CD4-positive, alpha-beta T cell treated with Interleukin-6 for 4 hours (primary cell): ENCODE results near the gene CARD10.
"Not testable (repeated sequence)": the region's sequence is repeated elsewhere in the genome, so short reads cannot be mapped to it uniquely, and the experiment has no call there.

Experiments used
- DNase-seq: peaks from one replicate; pipeline ENCODE4 v3.0.0-alpha.2; 2020; ENCODE audit warnings: mixed read lengths

The CARD10 gene

DNA sequence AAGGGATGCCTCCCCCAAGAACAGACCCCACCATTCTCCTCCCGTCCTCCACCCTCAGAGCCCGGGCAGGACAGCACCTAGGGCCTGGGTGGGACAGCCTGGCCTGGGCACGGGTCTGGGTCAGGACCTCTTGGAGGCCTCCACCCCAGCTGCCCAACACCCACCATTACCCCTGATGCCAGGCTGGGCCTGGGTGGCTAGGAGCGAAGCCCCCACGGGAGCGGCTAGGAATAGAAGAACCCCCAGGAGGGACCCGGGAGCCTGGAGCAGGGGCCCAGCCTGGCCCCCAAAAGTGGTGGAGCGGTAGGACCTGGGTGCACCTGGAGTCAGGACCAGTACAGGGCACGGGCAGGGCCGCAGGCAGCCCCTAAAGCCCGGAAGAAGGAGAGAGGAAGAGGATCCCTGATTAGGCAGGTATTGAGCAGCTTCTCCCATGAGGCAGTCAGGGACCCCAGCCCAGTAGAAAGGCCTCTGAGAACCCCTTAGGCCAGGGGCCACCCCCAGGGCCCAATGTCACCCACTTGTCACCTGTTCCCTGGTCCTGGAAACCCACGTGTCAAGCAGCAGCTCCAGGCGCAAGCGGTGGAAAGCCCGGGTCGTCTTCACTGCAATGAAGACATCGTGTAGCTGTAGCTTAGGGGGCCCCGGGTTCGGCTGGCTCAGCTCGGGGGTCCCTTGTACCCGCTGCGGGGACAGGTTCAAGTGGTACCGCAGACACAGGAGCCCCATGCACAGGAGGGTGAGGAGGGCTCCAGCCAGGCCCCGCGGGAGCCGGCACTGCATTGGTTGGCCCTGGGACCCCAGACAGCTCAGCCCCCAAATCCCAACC is 33.6 kb downstream of the CARD10 start:
- DNase-seq: peak; percentile 25

DNA sequence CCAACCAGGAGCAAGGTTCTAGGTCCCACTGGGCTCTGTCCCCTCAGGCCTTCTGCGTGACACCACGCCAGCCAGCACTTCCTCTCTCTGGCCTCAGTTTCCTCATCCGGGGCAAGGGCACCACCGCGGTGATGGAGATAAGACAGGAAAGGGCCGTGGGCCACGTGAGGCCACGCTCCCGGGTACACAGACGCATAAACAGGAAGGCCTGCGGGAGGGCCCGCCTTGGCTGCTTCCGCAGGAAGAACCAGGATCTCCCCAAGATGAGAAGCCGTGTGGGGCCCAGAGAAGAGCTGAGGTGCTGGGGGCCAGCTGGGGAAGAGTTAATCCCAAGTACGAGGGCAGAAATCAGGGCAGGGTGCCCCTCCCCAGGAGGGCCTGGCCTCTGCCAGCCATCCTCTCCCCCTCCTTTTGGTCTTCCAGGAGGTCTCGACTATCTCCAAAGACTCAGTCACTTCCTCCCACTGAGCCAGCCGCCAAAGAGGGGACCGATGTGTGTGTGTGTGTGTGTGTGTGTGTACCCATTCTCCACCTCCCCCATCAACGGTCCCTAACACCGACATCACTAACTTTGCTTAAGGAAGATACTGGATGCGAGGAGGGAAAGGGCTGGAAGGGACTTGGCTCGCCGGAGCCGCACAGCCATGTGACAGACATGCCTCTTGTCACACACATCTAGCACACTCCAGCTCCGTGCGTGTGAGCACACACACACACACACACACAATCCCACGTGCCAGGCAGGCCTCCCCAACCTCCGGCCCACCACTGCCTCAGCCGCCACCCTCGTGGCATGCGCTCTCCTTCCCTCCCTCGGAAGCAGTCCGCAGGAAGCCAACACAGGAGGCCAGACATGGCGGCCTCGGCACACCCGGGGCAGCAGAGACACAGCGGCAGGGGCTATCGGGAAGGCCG is 34.5 kb downstream of the CARD10 start:
- DNase-seq: peak; percentile 90

DNA sequence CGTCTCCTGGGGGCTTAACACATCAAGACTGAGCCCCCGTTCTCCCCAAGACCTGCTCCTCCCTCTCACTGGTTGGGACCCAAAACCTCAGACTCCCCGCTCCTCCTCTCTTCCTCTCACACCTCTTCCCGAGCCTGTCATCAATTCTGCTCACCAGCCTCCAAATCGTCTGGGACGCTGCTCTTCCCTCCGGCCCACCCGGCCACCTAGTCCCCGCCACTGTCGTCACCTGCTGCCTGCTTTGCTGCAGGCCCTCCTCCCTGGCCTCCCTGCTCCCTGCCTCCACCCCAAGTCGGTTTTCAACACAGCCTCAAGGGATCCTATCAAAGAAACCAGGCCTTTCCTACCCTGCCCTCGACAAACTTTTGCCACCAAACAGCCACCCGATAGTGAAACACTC is 36.2 kb downstream of the CARD10 start:
- no peak for DNase-seq

DNA sequence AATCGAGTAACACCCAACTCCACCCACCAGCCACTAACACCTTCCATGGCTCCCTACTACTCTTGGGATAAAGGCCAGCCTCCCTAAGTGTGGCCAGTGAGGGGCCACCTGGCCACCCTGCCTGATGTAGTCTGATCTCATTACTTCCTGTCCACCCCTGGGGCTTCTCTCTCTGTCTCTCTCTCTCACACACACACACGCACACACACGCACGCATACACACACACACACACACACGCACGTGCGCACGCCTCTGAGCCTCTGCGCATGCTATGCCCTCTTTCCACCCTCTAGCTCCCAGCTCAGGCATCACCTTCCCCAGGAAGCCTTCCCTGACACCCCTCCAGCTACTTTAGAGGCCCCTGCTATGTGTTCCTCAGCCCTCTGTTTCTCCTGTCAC is 37.0 kb downstream of the CARD10 start:
- DNase-seq: no peak

DNA sequence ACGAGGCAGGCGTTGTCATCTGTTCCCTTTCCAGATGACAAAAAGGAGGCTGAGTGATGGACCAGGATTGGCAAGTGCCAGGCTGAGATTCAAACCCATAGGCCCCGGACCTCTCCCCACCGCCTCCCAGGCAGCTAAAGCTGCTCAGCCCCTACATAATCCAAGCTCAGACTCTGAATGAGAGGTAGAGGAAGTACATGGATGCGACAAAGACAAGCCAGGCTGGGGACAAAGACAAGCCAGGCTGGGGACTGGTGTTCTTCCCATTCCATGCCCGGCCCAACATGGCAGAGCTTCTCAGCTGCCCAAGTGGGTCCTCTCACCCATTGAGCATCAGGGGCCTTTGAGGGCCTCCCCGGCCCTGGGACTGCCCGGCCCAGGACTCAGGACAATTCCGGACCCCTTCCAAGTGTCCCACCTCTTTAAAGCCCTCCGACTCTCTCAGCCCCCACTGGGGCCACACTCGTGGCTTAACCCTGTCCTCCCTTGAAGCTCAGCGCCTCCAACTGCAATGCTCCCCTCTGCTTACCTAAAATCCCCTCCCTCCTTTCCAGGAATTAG is 37.8 kb downstream of the CARD10 start:
- no peak for DNase-seq

DNA sequence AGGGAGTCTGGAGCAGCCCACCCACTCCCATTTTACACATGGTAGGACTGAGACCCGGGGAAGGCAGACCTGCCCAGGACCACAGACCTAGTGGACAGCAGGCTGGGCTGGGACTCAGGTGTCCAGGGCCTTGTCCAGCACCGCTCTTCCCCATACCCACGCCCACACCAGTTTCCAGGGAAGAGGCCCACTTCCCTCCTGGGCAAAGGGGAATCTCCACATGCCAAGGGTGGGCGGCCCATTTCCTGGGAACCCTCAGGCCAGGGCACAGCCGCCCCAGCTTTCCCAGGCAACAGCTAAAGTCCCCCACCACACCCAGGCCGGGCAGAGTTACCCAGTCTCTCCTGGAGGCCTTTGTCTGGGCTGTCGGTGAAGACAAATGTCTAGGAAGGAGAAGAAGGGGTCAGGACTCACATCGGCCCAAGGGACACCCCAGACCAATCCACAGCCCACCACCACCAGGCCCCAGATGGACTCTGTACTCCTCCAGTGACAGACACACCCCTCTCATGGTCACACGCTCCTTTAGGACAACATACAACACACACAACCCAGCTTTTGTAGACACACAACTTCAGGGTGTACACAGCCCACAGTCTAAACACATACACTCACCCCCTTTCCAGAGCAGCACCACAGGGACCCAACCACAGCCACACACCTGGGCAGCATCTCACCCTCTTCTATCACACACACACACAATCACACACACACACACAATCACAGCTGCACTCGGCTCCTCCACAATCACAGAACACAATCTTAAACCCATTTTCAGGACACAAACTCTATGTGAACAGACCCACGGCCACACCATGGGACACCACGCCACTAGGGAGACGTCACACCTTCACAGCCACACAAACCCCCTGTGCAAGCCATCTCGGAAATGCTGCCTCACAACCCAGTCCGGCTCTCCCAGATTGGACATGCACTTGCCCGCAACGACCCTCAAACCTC is 38.5 kb downstream of the CARD10 start:
- DNase-seq: no peak

DNA sequence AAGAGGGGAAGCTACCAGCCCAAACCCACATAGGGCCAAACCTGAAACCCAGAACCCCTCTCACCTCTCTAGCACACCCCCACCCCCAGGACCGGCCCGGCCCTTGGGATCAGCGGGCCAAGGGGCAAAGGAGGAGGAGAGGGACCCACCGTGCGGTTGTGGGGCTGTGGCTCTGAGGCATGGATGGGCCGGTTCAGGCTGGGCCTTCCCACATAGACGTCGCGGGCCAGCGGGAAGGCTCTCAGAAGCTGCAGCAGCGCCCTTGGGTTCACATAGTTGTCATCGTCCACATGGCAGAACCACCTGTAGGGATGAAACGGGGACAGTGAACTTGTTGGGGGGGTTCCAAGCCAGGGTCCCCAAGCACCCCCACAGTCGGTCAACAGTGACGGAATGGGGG is 40.0 kb downstream of the CARD10 start:
- DNase-seq: no peak

DNA sequence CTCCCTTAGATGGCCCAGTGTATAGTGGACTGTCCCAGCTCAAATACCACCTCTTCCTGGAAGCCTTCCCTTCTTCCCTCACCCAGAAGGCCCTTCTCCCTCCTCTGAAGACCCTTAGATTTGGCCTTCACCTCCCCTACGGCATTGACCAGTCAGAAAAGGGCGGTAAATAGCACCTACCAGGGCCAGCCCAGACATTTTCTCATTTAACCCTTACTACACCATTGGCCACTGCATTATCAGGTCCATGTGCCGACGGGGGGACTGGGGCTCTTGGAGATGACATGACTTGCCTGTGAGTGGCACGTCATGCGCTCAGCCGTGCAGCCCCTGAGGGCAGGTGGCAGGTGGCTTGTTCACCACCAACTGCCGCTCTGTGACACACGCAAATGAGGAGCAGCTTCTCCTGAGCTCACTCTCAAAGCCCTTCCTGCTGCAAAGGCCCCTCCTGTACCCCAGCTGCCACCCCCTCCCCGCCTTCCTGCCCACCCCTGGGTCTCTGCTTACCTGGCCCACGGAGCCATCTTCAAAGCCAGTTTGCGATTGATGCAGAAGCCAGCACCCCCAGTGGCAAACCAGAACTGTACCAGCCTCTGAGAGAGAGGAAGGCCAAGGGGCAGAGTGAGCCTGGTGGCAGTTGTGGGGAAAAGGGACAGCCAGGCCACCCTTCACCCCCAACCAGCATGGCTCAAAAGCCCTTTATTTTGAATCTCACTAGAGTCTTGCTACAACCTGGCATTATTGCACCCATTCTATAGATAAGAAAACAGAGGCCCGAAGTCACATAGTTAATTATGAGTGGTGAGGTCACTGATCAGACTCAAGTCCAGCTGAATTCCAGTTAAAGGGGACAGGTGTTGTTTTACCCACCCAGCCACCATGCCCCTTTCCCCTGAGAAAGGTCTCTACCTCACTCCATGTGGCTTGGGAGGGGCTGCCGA is 42.6 kb downstream of the CARD10 start:
- no peak for DNase-seq

DNA sequence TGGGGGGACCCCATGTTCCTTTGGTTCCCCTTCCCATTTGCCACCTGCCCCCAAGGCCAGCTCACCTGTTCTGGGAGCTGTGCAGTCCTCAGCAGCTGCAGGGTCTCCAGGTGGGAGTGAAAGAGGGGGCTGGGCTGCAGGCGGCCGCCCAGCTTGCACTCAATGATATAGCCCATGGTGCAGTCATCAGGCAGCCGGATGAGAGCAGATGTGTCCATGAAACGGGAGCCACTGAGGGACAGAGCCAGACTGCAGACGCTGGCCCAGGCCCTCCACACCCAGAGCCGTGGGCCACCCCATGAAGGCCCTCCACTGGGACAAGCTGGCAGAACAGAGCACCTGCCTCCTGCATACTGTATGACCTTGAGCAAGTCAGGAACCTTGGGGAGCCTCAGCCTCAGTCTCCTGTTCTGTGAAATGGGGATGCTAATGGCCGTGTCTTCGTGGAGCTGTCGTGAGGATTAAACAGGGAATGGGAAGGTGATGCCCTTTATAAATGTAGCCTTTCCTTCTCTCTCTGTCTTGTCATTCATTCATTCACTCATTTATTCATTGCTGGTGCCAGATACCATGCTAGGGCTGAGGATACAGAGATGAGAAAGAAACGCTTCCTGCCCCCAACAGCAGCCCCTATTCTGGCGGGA is 44.6 kb downstream of the CARD10 start:
- no peak for DNase-seq

DNA sequence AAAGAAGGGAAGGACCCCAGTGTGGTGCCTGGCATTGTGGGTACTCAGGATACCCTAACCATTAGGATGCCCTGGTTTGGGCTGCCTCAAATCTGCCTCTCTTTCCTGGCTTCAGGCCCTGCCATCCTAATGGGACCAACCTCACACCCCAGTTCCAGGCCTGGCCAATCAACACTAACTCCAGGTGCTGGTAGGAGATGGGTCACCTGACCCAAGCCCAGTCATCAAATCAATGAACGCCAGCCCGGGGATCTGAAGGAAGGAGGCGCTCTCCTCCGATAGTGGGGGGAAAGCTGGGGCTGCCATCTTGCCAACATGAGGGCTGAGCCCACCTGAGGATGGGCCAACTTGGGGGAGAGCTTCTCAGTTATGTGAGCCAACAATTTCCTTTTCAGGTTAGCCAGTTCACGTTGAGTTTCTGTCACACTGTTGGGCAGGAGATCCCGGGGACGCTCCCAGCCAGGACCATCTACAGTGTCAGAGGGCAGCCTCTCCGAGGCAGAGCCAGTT is 45.7 kb downstream of the CARD10 start:
- DNase-seq: no peak

DNA sequence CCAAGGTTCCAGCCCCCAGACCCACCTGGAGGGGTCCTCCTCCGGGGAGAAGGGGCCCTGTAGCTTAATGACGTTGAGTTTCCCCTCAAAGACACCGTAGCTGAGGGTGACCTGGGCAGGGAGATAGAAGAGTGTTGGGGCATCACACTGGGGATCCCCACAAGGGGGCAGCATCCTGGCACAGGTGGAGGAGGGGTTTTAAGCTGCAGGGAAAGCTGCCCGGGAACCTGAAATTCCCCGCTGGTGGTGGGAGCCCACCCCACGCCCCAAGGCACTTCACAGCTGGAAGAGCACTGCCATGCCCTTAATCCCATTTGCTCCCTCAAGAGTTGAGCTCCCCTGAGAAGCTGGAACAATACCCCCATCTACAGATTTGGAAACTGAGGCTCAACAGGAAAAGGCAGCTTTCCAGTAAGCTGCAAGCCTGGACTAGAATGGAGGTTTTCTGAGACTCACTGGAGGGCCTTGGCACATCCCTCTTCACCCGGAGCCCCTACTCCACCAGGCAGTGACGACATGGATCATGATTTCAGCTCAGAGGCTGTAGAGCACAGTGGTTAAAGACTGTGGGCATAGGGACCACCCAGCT is 46.7 kb downstream of the CARD10 start:
- peak; percentile 74 for DNase-seq

DNA sequence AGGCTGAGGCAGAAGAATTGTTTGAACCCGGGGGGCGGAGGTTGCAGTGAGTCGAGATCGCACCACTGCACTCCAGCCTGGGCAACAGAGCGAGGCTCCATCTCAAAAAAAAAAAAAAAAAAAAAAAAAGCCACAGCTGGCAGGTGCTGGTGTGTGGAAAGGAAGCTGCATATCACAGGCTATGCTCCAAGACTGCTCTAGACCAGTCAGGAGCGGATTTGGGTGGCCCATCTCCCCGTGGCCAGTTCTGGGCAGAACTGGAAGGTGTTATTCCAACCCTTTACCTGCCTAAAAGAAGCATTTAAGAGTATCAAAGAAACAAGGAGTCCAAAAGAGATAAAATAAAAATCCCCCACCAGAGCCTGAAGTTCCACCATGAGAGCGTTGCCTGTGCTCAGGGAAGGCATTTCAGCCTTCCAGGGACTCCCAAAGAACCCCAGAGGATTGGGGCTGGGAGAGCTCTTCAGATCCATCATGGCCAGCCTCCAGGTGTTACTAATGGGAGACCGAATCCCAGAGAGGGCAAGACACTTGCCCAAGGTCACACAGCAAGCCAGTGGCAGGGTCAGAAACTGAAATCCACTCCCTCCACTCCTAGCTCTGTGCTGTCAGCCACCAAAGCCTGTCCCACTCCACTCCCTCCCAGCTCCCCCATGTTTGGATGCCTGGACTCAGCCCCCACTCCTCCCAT is 47.3 kb downstream of the CARD10 start:
- no peak for DNase-seq

DNA sequence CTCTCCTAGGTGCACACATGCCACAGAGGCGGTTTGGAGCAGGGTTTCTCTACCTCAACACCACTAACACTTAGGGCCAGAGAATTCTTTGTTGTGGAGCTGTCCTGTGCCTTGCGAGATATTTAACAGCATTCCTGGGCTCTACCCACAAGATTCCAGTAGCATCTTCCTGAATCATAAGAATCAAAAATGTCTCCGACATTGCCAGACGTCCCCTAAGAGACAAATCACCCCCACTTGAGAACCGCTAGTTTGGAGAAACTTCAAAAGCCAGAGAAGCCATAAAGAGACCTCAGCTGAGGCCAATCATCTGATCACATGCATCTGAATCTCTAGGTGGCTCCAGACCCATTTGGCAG is 49.1 kb downstream of the CARD10 start:
- DNase-seq: no peak

DNA sequence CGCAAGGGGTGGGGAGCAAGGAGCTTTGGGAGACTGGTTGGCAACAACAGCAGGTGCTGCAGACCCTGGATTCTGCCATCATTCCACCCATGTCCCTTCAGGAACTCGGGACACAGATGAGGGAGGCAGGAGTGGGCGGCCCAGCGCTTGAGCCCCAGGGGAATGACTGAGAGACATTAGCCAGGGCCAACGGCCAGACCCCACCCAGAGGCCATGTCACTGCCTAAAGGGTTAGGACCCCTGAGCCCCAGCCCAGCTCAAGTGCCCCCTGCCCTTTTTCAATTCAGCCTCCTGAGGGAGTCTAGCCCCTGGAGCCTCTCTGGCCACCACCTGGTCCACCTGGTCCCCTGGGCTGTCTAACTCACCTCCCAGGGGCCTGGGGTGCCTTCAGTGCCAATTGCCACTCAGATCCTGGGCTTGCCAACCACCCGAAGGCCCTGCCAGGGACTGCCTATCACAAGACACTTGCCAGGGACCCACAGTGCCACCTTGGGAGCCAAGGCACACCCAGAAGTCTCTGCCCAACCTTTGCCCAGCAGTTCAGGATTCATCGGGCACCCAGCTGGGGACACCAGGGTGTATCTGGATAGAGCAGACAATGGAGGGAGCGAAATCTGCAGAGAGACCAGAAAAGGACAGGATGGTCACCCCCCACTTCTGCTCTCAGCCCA is 49.7 kb downstream of the CARD10 start:
- no peak for DNase-seq

DNA sequence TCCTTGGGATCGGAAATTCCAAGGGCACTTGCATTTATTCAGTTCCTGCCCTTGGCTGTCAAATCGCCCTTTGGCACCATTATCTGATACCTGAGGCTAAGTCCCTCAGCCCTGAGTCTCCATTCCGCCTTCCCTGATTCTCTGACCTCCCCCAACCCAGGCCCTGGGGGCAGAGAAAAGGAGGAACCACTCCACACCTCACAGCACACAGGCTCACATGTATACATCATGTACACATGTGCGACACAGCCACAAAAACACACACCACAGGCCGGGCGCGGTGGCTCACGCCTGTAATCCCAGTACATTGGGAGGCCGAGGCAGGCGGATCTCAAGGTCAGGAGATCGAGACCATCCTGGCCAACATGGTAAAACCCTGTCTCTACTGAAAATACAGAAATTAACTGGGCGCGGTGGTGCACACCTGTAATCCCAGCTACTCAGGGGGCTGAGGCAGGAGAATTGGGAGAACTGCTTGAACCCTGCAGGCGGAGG is 51.0 kb downstream of the CARD10 start:
- DNase-seq: not testable (repeated sequence)

DNA sequence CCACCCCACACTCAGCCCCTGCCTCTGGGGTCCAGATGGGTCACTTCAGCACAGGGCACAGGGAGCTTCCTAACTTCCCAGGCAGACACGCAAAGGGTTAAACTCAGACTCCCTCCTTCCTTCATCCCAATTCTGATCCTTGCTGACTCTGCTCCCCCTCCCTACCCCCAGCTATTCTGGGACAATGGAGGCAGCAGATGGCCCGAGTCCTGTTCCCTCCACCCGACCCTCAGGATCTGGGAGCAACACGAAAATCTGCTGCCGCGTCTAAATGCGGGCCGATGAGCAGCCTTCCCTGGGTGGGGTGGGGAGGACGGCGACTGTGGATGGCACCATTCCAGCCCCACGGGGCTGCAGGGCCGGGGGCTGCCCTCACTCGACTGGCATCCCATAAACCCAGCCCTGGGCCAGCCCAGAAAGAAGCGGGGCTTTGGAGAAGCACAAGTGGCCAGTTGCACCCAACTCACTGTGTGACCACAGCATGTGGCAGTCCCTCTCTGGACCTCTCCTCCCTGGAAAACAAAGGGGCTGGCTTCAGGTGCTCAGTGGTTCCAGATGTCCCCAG is 51.7 kb downstream of the CARD10 start:
- no peak for DNase-seq

DNA sequence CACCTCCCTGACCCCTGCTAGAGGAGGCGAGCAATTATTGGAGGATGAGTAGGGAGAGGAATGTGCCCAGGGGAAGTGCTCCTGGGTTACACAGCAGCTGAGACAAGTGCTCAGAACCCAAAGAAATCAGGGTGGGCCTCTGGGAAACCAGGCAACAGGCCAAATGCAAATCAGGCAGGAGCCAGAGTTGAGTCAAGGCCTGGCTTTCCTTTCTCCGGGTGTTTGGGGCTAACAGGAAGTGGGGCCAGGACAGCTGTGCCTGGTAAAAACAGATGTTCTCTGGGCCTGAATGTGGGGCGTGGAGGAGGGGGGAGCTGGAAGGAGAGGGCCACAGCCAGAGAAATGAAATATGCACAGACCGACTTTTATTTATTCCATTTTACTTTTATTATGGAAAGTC is 55.0 kb downstream of the CARD10 start:
- no peak for DNase-seq

DNA sequence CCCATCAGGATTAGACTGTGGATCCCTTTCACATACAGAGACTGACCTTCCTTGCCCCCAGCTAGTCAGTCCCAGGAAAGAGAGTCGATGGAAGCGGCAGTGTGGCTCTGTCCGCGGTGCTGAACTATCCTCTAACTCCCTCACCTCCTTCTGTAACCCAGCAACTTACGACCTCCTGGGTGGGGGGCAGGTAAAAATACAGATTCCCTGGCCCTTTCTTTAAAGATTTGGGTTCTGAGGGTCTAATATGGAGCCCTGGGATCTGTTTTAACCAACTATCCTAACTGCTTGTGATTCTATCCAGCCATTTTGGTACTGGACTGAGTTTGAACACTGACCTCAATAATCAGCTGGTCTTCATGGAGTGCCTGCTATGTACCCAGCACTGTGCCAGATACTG is 56.2 kb downstream of the CARD10 start:
- peak; percentile 30 for DNase-seq
